Measurements from ENCODE around the gene REV1. TPM values are rescaled to one million over a fixed set of nuclear protein-coding genes. Genes with fewer than 3 reads are reported as not detected.
A peak's percentile ranks its signal among the peaks of the same experiment; 100 is the strongest.

REV1 gene
- total RNA-seq, 1 donor from 2014 or later: 24.4 TPM

DNA sequence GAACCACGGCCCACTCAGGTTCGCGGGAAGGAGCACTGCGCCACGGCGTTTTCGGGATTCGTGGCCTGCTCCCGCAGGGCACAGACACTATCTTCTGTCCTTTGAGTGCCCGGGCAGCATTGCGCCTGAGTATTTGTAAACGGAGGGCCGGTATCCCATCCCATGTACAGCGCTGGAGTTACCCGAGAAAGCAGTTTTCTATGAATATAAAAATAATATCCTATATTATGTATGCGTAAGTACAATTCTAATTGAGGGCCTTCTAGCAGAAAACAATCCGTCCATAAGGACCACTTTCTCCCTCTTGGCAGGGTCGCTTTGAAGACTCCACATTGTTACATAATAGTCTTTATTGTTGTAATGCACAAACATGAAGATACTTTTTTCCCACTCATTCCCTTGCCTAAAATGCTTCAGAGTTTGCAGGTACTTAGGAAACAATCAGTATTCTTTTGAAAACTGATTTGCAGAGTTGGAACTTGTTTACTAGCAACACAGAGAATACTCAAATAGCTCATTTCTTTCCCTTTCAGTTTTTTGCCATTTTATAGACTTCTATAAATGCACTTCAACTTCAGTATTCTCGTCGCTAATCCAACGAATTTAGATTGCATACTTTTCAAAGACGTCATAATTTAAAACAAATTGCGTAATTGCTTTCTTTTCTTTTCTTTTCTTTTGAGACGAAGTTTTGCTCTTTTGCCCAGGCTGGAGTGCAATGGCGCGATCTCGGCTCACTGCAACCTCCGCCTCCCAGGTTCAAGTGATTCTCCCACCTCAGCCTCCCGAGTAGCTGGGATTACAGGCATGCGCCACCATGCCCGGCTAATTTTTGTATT is 1.0 kb upstream of the REV1 start:
- Histone ChIP-seq H3K27me3 (ENCODE audit: insufficient read depth, low read length) (no peaks in the 10 kb centered on the region), H2AFZ (ENCODE audit: low read depth, low read length) (peak overlapping the region; percentile 96), H3K79me2 (ENCODE audit: insufficient read depth, low read length) (peaks cover 23% of the 10 kb centered on the region), H3K9me3 (ENCODE audit: insufficient read depth, low read depth, low read length) (no peaks in the 10 kb centered on the region), H3K9ac (ENCODE audit: low read length) (peak overlapping the region; percentile 92), H3K4me2 (ENCODE audit: low read length) (peak overlapping the region; percentile 91), H4K20me1 (ENCODE audit: insufficient read depth, low read length) (peaks cover 18% of the 10 kb centered on the region), H3K4me3 (ENCODE audit: insufficient read depth, low read depth, low read length) (peak overlapping the region; percentile 84), H3K36me3 (ENCODE audit: insufficient read depth, low read length) (no peaks in the 10 kb centered on the region), H3K27ac (ENCODE audit: low read depth, low read length) (peak overlapping the region; percentile 77), H3K4me1 (ENCODE audit: insufficient read depth, low read length) (peaks cover 13% of the 10 kb centered on the region)
- Mint-ChIP-seq H3K4me1 (ENCODE audit: low read depth, unreplicated experiment) (peaks cover 14% of the 10 kb centered on the region), H3K4me3 (ENCODE audit: unreplicated experiment) (peak overlapping the region; percentile 88), H3K9me3 (ENCODE audit: unreplicated experiment) (no peaks in the 10 kb centered on the region), H3K27ac (ENCODE audit: unreplicated experiment) (peak overlapping the region; percentile 83), H3K27me3 (ENCODE audit: low read depth, unreplicated experiment) (peaks cover 15% of the 10 kb centered on the region), H3K36me3 (ENCODE audit: low read depth, unreplicated experiment) (no peaks in the 10 kb centered on the region)
- no peak for DNase-seq (ENCODE audit: low read depth)
- no peak for TF ChIP-seq EZH2 (IDR thresholded peaks at IDR 0.05; ENCODE audit: insufficient read depth, low read length)
- no peak for TF ChIP-seq CTCF (IDR thresholded peaks at IDR 0.05; ENCODE audit: insufficient read depth, low read depth, low read length)
- no peak for FAIRE-seq

DNA sequence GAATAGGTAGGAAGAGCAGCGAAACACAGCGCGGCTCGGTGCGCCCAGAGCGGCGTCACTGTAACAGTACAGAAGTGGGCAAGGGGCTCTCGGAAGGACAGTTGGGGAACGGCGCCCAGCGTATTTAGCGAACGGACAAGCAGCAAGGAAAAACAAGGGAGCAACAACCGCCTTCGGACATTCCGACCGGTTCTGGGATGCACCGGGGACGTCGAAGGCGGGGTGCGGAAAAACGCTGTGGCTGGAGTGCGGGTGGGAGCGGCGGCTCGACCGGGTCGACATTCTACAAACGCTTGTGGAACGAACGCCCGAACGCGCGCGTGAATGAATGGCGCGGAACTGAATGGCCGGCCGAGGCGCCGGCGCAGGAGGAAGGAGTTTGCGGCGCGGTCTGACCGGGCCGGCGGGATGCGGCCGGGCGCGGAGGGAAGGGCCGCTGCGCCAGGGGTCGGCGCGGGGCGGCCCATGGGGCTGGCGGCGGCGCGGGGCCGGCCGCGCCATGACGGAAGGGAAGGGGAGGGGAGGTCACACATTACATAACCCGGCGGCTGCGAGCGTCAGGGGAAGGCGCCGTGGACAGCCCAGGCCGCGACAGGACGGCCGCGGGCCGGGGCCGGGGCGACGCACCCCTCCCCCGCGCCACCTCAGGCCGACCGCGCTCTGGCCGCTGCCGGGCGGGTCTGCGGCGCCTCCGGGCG is 605 bp downstream of the REV1 start:
- Histone ChIP-seq H3K9ac (ENCODE audit: low read length) (peak overlapping the region; percentile 92), H2AFZ (ENCODE audit: low read depth, low read length) (peak overlapping the region; percentile 85), H4K20me1 (ENCODE audit: insufficient read depth, low read length) (peaks cover 34% of the 10 kb centered on the region), H3K79me2 (ENCODE audit: insufficient read depth, low read length) (peaks cover 39% of the 10 kb centered on the region), H3K4me3 (ENCODE audit: insufficient read depth, low read depth, low read length) (peak overlapping the region; percentile 84), H3K27me3 (ENCODE audit: insufficient read depth, low read length) (no peaks in the 10 kb centered on the region), H3K36me3 (ENCODE audit: insufficient read depth, low read length) (no peaks in the 10 kb centered on the region), H3K9me3 (ENCODE audit: insufficient read depth, low read depth, low read length) (no peaks in the 10 kb centered on the region), H3K4me2 (ENCODE audit: low read length) (peak overlapping the region; percentile 87), H3K27ac (ENCODE audit: low read depth, low read length) (peak overlapping the region; percentile 77), H3K4me1 (ENCODE audit: insufficient read depth, low read length) (peaks cover 13% of the 10 kb centered on the region)
- H3K27me3 Mint-ChIP-seq (ENCODE audit: low read depth, unreplicated experiment): peaks cover 15% of the 10 kb centered on the region
- DNase-seq (ENCODE audit: low read depth) (peak; percentile 30), FAIRE-seq (no peak)
- H3K9me3 Mint-ChIP-seq (ENCODE audit: unreplicated experiment): no peaks in the 10 kb centered on the region
- TF ChIP-seq CTCF (IDR thresholded peaks at IDR 0.05; ENCODE audit: insufficient read depth, low read depth, low read length) (no peak), EZH2 (IDR thresholded peaks at IDR 0.05; ENCODE audit: insufficient read depth, low read length) (no peak)
- H3K4me3 Mint-ChIP-seq (ENCODE audit: unreplicated experiment): peak overlapping the region; percentile 95
- peak overlapping the region; percentile 90 for H3K27ac Mint-ChIP-seq (ENCODE audit: unreplicated experiment)
- H3K4me1 Mint-ChIP-seq (ENCODE audit: low read depth, unreplicated experiment): peaks cover 21% of the 10 kb centered on the region
- no peaks in the 10 kb centered on the region for H3K36me3 Mint-ChIP-seq (ENCODE audit: low read depth, unreplicated experiment)

Measured in astrocyte (in vitro differentiated cells and primary cell).